Measurements from ENCODE around the gene PHF14.

PHF14 gene

GRCh38 chr7:11161499-11161898 is 187.8 kb downstream of the PHF14 start:
- TF ChIP-seq BACH2 (CRISPR knock-in tag; IDR thresholded peaks at IDR 0.05; ENCODE audit: borderline replicate concordance) (no peak), ZNF70 (CRISPR knock-in tag; IDR thresholded peaks at IDR 0.05) (no peak), ZFP30 (CRISPR knock-in tag; IDR thresholded peaks at IDR 0.05) (no peak), PPARA (CRISPR knock-in tag; IDR thresholded peaks at IDR 0.05; ENCODE audit: borderline replicate concordance) (no peak), PATZ1 (CRISPR knock-in tag; IDR thresholded peaks at IDR 0.05; ENCODE audit: borderline replicate concordance) (no peak), CSRNP3 (CRISPR knock-in tag; IDR thresholded peaks at IDR 0.05) (no peak), RARB (CRISPR knock-in tag; IDR thresholded peaks at IDR 0.05) (no peak), CREB5 (CRISPR knock-in tag; IDR thresholded peaks at IDR 0.05; ENCODE audit: low read depth) (no peak), OSR1 (CRISPR knock-in tag; IDR thresholded peaks at IDR 0.05) (no peak), CSDC2 (CRISPR knock-in tag; IDR thresholded peaks at IDR 0.05) (no peak), ESRRG (CRISPR knock-in tag; IDR thresholded peaks at IDR 0.05) (no peak), TOX (CRISPR knock-in tag; IDR thresholded peaks at IDR 0.05; ENCODE audit: borderline replicate concordance) (no peak), ISL1 (CRISPR knock-in tag; IDR thresholded peaks at IDR 0.05) (no peak), ZC3H10 (CRISPR knock-in tag; IDR thresholded peaks at IDR 0.05) (no peak), GLIS3 (CRISPR knock-in tag; IDR thresholded peaks at IDR 0.05) (no peak), ZFP3 (CRISPR knock-in tag; IDR thresholded peaks at IDR 0.05) (no peak)
- no peak for ATAC-seq

GRCh38 chr7:11163220-11163619 is 189.5 kb downstream of the PHF14 start:
- no peak; the same call in 2 of the 3 replicates for ATAC-seq
- no peak for TF ChIP-seq ZNF70 (CRISPR knock-in tag; IDR thresholded peaks at IDR 0.05)
- peak; percentile 59; the same call in 1 of the 2 replicates for TF ChIP-seq ZC3H10 (CRISPR knock-in tag; IDR thresholded peaks at IDR 0.05)
- TF ChIP-seq ZFP3 (CRISPR knock-in tag; IDR thresholded peaks at IDR 0.05) = no peak
- no peak for TF ChIP-seq ESRRG (CRISPR knock-in tag; IDR thresholded peaks at IDR 0.05)
- no peak for TF ChIP-seq PPARA (CRISPR knock-in tag; IDR thresholded peaks at IDR 0.05; ENCODE audit: borderline replicate concordance)
- no peak for TF ChIP-seq ZNF565 (CRISPR knock-in tag; conservative IDR thresholded peaks at IDR 0.05; ENCODE audit: low read depth)
- no peak for TF ChIP-seq OSR1 (CRISPR knock-in tag; IDR thresholded peaks at IDR 0.05)
- no peak for TF ChIP-seq CSRNP3 (CRISPR knock-in tag; IDR thresholded peaks at IDR 0.05)
- TF ChIP-seq ZFP30 (CRISPR knock-in tag; IDR thresholded peaks at IDR 0.05) = no peak
- no peak for TF ChIP-seq TSHZ2 (CRISPR knock-in tag; IDR thresholded peaks at IDR 0.05)
- 0 out of 2 replicates have a peak, but pooled peaks have one; percentile 67 for TF ChIP-seq PATZ1 (CRISPR knock-in tag; IDR thresholded peaks at IDR 0.05; ENCODE audit: borderline replicate concordance)
- peak; percentile 79 for TF ChIP-seq ISL1 (CRISPR knock-in tag; IDR thresholded peaks at IDR 0.05)
- TF ChIP-seq POU6F1 (CRISPR knock-in tag; IDR thresholded peaks at IDR 0.05; ENCODE audit: borderline replicate concordance, low read depth) = no peak
- TF ChIP-seq TOX (CRISPR knock-in tag; IDR thresholded peaks at IDR 0.05; ENCODE audit: borderline replicate concordance) = no peak
- TF ChIP-seq CREB5 (CRISPR knock-in tag; IDR thresholded peaks at IDR 0.05; ENCODE audit: low read depth) = no peak; the same call in 1 of the 2 replicates
- TF ChIP-seq BACH2 (CRISPR knock-in tag; IDR thresholded peaks at IDR 0.05; ENCODE audit: borderline replicate concordance) = no peak
- no peak for TF ChIP-seq TCF4 (CRISPR knock-in tag; IDR thresholded peaks at IDR 0.05; ENCODE audit: borderline replicate concordance)
- TF ChIP-seq CSDC2 (CRISPR knock-in tag; IDR thresholded peaks at IDR 0.05) = no peak
- no peak for TF ChIP-seq SNAI2 (CRISPR knock-in tag; IDR thresholded peaks at IDR 0.05)
- TF ChIP-seq ARNTL (CRISPR knock-in tag; IDR thresholded peaks at IDR 0.05; ENCODE audit: borderline replicate concordance, low read depth) = no peak
